HG02678 (cell line): ENCODE data around the gene SLC22A24.
"Not testable (repeated sequence)": the region's sequence is repeated elsewhere in the genome, so short reads cannot be mapped to it uniquely, and the experiment has no call there.

Source experiments
- ATAC-seq: cut with Tn5 transposase; IDR thresholded peaks from one replicate; pipeline ENCODE4 v1.9.1; 2021; ENCODE audit warnings: mild to moderate bottlenecking, moderate library complexity; ENCODE audit not compliant: unreplicated experiment

SLC22A24 gene

GRCh38 chr11:63144121-63144520 lies at the start of gene SLC22A24:
Gene SLC22A24 (minus strand): TSS chr11:63144221. CDS start chr11:63143779, 442 bp downstream.
- ATAC-seq, result no peak

DNA sequence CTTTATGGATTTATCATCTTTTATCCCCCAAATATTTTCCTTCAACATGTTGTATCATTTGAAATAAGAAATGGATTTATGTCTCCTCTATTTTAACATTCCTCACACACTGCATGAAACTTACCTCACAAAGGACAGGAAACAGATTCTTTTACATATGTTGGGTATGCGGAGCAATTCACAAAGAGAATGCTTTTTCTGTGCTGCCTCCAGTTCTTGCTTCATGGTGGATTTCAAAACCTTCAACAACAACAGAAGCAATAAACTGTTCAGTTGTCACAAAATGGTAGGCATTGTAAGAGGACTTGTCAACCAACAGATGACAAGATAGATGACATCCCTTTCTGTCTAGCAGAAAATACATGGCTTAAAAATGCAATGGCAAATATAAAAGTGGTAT lies 36.5 kb upstream of the SLC22A24 start:
- no peak for ATAC-seq

DNA sequence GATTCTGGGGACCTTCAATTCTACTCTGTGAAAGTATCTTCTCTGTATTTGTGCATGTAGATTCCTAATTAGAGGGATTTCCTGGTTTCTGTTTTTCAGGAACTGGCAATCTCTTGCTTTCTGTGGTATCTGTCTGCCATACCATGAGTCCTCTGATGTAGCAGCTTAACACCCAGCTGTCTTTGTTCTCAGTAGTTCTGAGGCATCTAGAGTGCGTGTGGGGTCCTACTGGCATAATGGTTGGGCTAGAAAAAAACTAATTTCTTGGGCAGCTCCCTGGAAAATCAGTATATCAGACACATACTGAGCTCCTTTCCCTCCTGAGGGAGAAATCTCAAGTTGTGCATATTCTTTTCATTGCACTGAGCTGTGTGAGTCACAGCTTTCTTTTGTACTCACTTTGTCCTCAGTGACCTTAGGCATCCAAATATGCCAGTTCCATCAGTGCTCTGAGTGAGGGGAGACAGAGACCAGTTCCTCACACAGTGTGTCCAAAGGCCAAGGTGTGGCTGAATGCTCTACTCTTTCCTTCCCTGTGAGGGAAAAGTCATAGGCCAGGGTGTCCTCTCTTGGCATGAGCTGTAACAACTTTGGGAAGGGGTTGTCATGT lies 35.5 kb upstream of the SLC22A24 start:
- no peak for ATAC-seq

- ATAC-seq, result no peak
Measured at GRCh38 chr11:63177872-63178271, 33.9 kb upstream of the SLC22A24 start.

DNA sequence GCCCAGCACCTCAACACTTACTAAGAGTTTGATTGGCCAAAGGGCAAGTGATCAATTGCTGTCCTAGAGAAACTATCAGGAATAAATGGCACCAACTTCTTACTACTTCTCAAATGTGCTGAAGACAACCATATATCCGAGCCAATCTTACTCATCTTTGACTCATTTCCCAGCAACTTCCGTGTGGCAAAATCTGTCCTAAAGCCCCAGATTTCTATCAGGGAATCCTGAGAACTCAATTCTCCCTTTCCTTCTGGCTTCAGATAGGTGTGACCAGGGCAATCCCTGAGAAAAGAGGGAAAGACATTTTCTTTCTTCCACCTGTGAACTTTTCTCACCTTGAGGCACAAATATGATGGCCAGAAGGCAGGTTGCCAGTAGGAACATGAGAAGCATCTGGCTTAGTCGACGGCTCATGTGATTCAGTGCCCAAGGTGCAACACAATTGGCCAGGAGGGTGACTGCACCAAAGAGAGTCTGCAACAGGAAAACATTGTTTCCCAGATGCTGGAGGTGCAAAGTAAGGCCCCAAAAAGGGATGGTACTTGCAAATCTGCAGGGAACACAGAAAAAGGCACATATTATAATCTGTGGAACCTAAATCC lies 21.8 kb upstream of the SLC22A24 start:
- no peak for ATAC-seq

- ATAC-seq, result no peak
Measured at GRCh38 chr11:63155794-63156193, 11.8 kb upstream of the SLC22A24 start.

DNA sequence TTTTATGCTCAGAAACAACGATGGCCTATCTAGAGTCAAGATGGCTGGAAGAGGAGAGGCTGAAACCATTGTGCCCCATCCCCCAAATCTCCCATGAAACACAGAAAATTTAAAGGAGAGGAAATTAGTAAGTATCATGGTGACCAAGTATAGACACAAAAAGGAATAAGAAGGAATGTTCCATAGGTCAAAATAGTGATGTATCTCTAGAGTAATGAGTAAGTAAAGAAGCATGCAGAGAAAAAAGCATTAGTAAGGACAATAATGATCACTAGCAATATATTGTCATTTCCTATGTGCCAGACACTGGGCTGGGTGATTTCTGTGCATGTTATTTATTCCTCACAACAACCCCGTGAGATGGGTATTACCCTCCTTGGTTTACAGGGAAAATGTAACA lies 2.6 kb upstream of the SLC22A24 start:
- no peak for ATAC-seq

DNA sequence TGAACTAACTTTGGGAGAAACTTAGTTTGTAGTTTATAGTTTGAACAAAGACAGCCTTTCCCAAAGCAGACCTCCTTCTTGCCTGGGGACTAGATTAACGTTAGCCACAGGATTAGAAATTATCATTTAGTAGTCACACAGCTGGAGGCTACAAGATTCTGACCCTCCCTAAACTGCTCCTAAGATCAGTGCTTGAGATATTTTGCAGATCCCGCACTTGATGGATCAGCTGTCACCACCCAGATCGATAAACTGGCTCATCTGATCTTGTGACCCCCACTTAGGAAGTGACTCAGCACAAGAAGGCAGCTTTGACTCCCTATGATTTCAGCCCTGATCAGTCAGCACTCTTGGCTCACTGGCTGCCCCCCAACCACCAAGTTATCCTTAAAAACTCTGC lies 1.6 kb downstream of the SLC22A24 start:
- ATAC-seq, result no peak

- ATAC-seq, result no peak
Measured at GRCh38 chr11:63132985-63133775, 10.8 kb downstream of the SLC22A24 start.

- no peak for ATAC-seq
Measured at GRCh38 chr11:63099555-63099954, 44.5 kb downstream of the SLC22A24 start.

GRCh38 chr11:63080682-63081081 lies 63.3 kb downstream of the SLC22A24 start:
- ATAC-seq, result no peak

DNA sequence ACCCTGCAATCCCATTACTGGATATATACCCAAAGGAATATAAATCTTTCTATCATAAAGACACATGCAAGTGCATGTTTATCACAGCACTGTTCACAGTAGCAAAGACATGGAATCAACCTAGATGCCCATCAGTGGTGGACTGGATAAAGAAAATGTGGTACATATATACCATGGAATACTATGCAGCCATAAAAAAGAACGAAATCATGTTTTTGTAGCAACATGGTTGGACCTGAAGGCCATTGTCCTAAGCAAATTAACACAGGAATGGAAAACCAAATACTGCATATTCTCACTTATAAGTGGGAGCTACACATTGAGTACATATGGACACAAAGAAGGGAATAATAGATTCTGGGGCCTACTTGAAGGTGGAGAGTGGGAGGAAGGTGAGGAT lies 97.8 kb downstream of the SLC22A24 start:
- ATAC-seq, result not testable (repeated sequence)

DNA sequence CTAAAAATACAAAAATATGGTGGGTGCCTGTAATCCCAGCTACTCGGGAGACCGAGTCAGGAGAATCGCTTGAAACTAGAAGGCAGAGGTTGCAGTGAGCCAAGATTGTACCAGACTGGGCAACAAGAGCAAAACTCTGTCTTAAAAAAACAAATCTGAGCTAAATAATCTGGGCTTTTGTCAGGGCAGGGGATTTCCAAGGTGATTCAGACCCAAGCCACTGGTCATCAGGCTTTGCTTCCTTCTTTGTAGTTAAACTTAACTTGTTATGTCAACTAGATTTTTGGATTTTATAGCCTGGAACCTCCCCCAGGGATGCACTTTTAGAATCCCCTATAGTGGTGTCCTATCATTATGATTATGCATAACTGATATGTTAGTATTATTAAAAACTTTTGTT lies 101.4 kb downstream of the SLC22A24 start:
- no peak for ATAC-seq

- no peak for ATAC-seq
Measured at GRCh38 chr11:63032457-63032856, 111.6 kb downstream of the SLC22A24 start.
